HEK293T (cell line): ENCODE measurements around the gene UQCR10.
"Not testable (repeated sequence)": the region's sequence is repeated elsewhere in the genome, so short reads cannot be mapped to it uniquely, and the experiment has no call there.

Source experiments
- CTCF ChIA-PET: fragments of 350-600 bp; formaldehyde crosslinking; extraction: SDS; loops from one replicate; lab custom pipeline; 2021; ENCODE audit warnings: antibody characterized with exemption, inconsistent platforms; lab: Yijun Ruan, JAX
- POLR2A ChIA-PET: fragments of 350-600 bp; formaldehyde crosslinking; extraction: SDS; loops from one replicate; lab custom pipeline; 2020; ENCODE audit warnings: antibody characterized with exemption, inconsistent platforms; lab: Yijun Ruan, JAX
- DNase-seq: peaks from one replicate; pipeline ENCODE4 v3.0.0; 2012; ENCODE audit warnings: mixed read lengths; ENCODE audit errors: extremely low spot score
- ARNT ChIP-seq: fragments of 450-650 bp; IDR thresholded peaks from 2 replicates; pipeline ENCODE4 v1.6.1; 2017; ENCODE audit warnings: mild to moderate bottlenecking
- BHLHE40 ChIP-seq: fragments of 450-650 bp; IDR thresholded peaks from 2 replicates; pipeline ENCODE4 v1.6.1; 2016; ENCODE audit warnings: mild to moderate bottlenecking, moderate library complexity, borderline replicate concordance
- CTBP1 ChIP-seq: fragments of 450-650 bp; IDR thresholded peaks from 2 replicates; pipeline ENCODE4 v1.6.1; 2016; ENCODE audit warnings: borderline replicate concordance
- ELF4 ChIP-seq: fragments of 450-650 bp; IDR thresholded peaks from 2 replicates; pipeline ENCODE4 v1.6.1; 2017; ENCODE audit warnings: antibody characterized with exemption
- FOXA1 ChIP-seq: fragments of 450-650 bp; IDR thresholded peaks from 2 replicates; pipeline ENCODE4 v1.6.1; 2016; ENCODE audit warnings: mild to moderate bottlenecking
- FOXK2 ChIP-seq: fragments of 450-650 bp; IDR thresholded peaks from 2 replicates; pipeline ENCODE4 v1.6.1; 2016; ENCODE audit warnings: mild to moderate bottlenecking
- FOXM1 ChIP-seq: fragments of 450-650 bp; IDR thresholded peaks from 2 replicates; pipeline ENCODE4 v1.6.1; 2017; ENCODE audit warnings: mild to moderate bottlenecking, borderline replicate concordance
- HDGF ChIP-seq: fragments of 450-650 bp; IDR thresholded peaks from 2 replicates; pipeline ENCODE4 v1.6.1; 2017; ENCODE audit warnings: antibody characterized with exemption, borderline replicate concordance
- L3MBTL2 ChIP-seq: fragments of 450-650 bp; conservative IDR thresholded peaks from 2 replicates; pipeline ENCODE4 v1.6.1; 2016; ENCODE audit warnings: mild to moderate bottlenecking
- LEF1 ChIP-seq: fragments of 450-650 bp; IDR thresholded peaks from 2 replicates; pipeline ENCODE4 v1.6.1; 2017; ENCODE audit warnings: mild to moderate bottlenecking, borderline replicate concordance
- NFRKB ChIP-seq: fragments of 450-650 bp; IDR thresholded peaks from 2 replicates; pipeline ENCODE4 v1.6.1; 2016; ENCODE audit warnings: mild to moderate bottlenecking, moderate library complexity
- PKNOX1 ChIP-seq: fragments of 450-650 bp; IDR thresholded peaks from 2 replicates; pipeline ENCODE4 v1.6.1; 2016
- SP1 ChIP-seq: fragments of 450-650 bp; IDR thresholded peaks from 2 replicates; pipeline ENCODE4 v1.6.1; 2017
- SUZ12 ChIP-seq: fragments of 450-650 bp; IDR thresholded peaks from 2 replicates; pipeline ENCODE4 v1.6.1; 2016; ENCODE audit warnings: mild to moderate bottlenecking
- TARDBP ChIP-seq: fragments of 450-650 bp; IDR thresholded peaks from 2 replicates; pipeline ENCODE4 v1.6.1; 2016
- ZNF384 ChIP-seq: fragments of 450-650 bp; IDR thresholded peaks from 2 replicates; pipeline ENCODE4 v1.6.1; 2016

UQCR10 gene

GRCh38 chr22:29753808-29754657 lies 13.1 kb upstream of the UQCR10 start:
- CTCF ChIA-PET = interaction anchor here (0.6 kb wide), 1 partner anchor 528 kb away, joined by 3 read pairs; no protein-coding TSS in a partner anchor
- POLR2A ChIA-PET = interaction anchor here (1.4 to 4.2 kb wide), 2 partner anchors 12 to 13 kb away, joined by 4 to 16 read pairs; partner anchors contain the start of genes UQCR10 and ZMAT5
- TF ChIP-seq HDGF = no peak
- no peak for DNase-seq

- ChIA-PET POLR2A (interaction anchor here (4.2 kb wide), 1 partner anchor 12 kb away, joined by 16 read pairs; the partner anchor contains the start of genes UQCR10 and ZMAT5), CTCF (interaction anchor here (0.6 kb wide), 1 partner anchor 527 kb away, joined by 3 read pairs; no protein-coding TSS in a partner anchor)
- not testable (repeated sequence) for DNase-seq
These were observed 12.3 kb upstream of the UQCR10 start for GRCh38 chr22:29754658-29755395.

GRCh38 chr22:29755889-29756288 lies 11.3 kb upstream of the UQCR10 start:
- ChIA-PET CTCF (no interaction called here), POLR2A (interaction anchor here (4.2 kb wide), 1 partner anchor 11 kb away, joined by 16 read pairs; the partner anchor contains the start of genes UQCR10 and ZMAT5)
- TF ChIP-seq CTBP1 (no peak), ELF4 (no peak), ZNF384 (no peak), TARDBP (no peak)
- no peak for DNase-seq

- CTCF ChIA-PET = no interaction called here
- no peak for DNase-seq
- TF ChIP-seq ZNF384 (no peak), FOXM1 (no peak)
- POLR2A ChIA-PET = interaction anchor here (4.2 kb wide), 1 partner anchor 10 kb away, joined by 16 read pairs; the partner anchor contains the start of genes UQCR10 and ZMAT5
These were observed 10.8 kb upstream of the UQCR10 start for GRCh38 chr22:29756341-29756740.

- ChIA-PET POLR2A (interaction anchor here (0.6 to 4.2 kb wide), 2 partner anchors 9 to 14 kb away, joined by 3 to 16 read pairs; partner anchors contain the start of genes UQCR10 and ZMAT5), CTCF (no interaction called here)
- TF ChIP-seq ZNF384 (peak; percentile 60), FOXK2 (no peak)
- no peak for DNase-seq
These were observed 10.1 kb upstream of the UQCR10 start for GRCh38 chr22:29757096-29757495.

GRCh38 chr22:29758068-29758622 lies 9.0 kb upstream of the UQCR10 start:
- POLR2A ChIA-PET = interaction anchor here (4.2 kb wide), 1 partner anchor 8 kb away, joined by 16 read pairs; the partner anchor contains the start of genes UQCR10 and ZMAT5
- TF ChIP-seq SP1 = no peak
- TF ChIP-seq ZNF384 = no peak
- no peak for TF ChIP-seq FOXM1
- TF ChIP-seq LEF1 = no peak
- TF ChIP-seq ARNT = no peak
- TF ChIP-seq NFRKB = no peak
- no peak for TF ChIP-seq ELF4
- no peak for TF ChIP-seq BHLHE40
- TF ChIP-seq HDGF = no peak
- no peak for TF ChIP-seq PKNOX1
- TF ChIP-seq SUZ12 = no peak
- DNase-seq = no peak
- CTCF ChIA-PET = no interaction called here

- POLR2A ChIA-PET = no interaction called here
- no peak for TF ChIP-seq PKNOX1
- no peak for TF ChIP-seq CTBP1
- no peak for TF ChIP-seq ZNF384
- TF ChIP-seq NFRKB = no peak
- no peak for TF ChIP-seq BHLHE40
- TF ChIP-seq L3MBTL2 = no peak
- no peak for TF ChIP-seq SUZ12
- no peak for TF ChIP-seq FOXM1
- no peak for TF ChIP-seq ELF4
- no peak for TF ChIP-seq FOXA1
- no peak for TF ChIP-seq SP1
- no peak for TF ChIP-seq FOXK2
- TF ChIP-seq ARNT = no peak
- DNase-seq = no peak
- CTCF ChIA-PET = no interaction called here
These were observed 8.2 kb upstream of the UQCR10 start for GRCh38 chr22:29758959-29759358.
